HG03097 (cell line): ENCODE results near the gene CHD5.
A peak's percentile ranks its signal among the peaks of the same experiment; 100 is the strongest.

Experiments
- ATAC-seq: cut with Tn5 transposase; IDR thresholded peaks from one replicate; pipeline ENCODE4 v1.9.1; 2021; ENCODE audit not compliant: unreplicated experiment, low FRiP score

The CHD5 gene

GRCh38 chr1:6205849-6206519 is 25.9 kb upstream of the CHD5 start, which contains the start of gene RNF207:
RNF207 (plus strand) TSS chr1:6206119; CDS start chr1:6206536, 417 bp downstream.
- ATAC-seq, result peak; percentile 57

GRCh38 chr1:6202256-6202655 is 22.1 kb upstream of the CHD5 start:
- ATAC-seq, result no peak

DNA sequence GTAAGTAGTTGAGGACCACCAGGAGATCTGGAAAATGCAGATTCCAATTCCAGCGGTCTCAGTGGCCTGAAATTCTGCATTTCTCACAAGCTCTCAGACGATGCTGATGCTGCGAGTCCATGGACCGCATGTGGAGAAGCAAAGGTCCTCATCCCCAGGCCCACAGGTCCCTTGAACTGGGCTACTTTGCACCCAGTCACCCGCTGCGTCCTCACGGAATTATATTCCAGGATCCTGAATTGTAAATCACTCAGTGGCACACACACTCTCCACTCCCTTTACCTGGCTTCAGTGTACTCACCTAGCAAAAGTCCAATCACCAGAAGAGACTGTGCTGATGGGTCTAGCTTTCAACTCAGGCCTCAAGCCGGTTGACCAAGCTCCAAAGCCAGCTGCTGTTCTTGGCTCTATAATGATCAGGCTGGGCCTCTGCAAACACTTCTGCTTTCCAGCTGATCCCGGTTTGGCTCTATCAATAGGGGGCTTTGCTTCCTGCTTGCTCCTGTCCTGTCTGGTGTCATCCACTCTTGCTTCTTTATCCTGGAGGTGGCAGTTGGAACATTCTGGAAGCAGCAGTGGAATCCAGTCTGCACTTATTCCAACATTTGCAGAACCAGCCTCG is 20.2 kb upstream of the CHD5 start:
- ATAC-seq, result no peak

DNA sequence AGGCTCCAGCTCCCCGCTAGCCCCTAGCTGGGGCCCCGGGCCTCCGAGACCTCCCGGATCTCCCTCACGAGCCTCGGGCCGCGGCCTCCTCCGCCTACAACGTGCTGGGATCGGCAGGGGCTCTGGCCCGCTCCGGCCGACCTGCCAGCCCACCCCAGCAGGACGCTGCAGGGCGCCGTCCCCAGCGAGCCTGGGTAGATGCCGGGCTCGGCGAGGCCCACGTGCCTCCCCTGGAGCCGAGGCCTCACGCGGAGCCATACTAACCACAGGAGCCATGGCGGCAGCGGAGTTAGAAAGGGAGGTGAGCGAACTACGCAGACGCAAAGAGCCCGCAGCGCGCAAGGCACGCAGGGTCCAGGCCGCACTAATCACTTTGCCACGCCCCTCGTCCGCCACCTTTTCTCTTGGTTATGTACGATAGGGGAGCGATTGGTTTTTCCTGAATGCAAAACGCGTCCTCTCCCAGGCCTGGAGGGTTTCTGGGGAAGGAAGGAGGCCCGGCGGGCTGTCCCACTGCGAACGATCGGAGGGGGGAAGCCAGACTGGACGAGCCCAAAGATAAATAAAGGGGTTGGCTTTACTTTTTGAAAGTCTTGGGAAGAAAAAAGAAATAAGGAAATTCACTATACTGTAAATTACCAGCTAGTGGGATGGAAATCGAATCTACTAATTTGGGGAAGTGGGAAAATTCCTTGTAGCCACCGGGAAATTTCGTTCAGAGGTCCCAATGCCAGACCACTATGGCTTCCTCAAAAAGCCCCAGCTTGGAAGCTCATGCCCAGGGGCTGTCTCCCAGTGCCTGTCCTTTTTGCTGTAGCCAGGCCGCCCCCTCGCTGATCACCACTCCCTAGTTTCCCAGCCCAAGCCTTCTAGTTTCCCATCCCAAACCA is 19.4 kb upstream of the CHD5 start, which contains the start of gene RPL22:
TSS of gene RPL22 (minus strand) at position 298 of the 890 bp plus-strand sequence. CDS start at position 276, 22 bp downstream.
- peak; percentile 92 for ATAC-seq

DNA sequence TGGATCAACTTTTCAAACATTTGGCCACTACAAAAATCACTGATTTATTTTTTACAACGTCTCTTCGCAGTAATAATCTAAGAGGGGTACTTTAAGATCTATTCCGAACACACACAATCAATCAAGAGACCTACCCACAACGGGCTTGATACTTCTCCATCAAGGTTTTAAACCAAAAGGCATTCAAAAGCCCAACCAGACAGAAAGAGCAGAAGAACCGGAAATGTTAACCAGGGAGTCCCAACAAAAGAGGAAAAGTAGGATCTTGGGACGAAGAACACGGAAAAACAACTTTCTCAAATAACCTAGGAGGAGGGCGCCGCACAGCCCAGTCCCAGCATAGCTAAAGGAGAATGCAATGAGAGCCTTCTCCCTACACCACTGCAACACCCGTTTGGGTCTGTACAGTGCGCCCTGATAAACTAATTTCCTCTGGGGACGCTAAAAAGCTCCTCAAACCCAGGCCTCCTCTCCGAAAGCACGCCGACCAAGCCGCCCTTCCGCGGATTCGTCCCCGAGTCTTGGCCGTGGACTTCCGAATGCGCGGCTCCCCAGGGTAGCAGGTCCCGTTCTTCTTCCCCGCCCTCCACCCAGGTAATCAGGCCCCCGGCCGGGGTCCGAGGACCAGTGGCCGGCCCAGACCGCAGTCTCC is 18.7 kb upstream of the CHD5 start:
- ATAC-seq, result peak; percentile 24

DNA sequence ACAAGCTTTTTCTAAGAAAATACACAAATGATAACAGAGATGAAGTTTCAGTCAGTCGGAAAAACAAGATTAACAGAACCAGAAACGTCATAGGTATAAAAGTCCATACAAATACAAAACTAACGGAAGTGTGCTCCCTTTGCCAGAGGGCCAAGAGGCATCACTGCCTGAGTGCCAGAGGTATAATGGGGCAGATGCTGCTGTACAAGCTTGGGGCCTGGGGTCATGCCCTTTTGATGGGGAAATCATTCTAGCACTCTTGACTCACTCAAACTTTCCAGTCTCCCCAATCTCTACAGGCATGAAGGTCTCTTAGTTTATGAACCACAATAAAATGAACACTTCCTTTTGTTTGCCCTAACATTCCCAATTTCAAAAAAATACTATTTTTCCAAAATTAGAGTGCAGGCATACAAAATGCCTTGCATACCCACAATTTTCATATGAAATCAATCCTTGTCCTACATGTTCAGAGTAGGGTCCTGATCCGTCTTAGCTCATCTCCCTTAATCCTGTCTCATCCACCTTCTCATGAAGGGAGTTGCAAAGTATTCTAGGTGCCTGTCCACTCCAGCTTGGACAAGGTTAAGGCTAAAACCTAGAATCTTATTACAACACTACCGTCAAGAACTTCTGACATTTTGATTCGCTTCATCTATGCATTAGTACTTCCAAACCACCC is 17.8 kb upstream of the CHD5 start:
- ATAC-seq, result no peak

DNA sequence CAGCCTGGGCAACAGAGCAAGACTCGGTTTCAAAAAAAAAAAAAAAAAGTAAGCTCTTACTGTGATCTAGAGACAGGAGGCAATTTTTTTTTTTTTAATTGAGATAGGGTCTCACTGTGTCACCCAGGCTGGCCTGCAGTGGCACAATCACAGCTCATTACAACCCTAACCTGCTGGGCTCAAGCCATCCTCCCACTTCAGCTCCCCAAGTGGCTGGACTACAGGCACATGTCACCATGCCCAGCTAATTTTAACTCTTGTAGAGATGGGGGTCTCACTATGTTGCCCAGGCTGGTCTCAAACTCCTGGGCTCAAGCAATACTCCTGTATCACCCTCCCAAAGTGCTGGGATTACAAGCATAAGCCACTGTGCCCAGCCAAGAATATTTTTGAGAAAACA is 11.8 kb upstream of the CHD5 start:
- ATAC-seq, result no peak

DNA sequence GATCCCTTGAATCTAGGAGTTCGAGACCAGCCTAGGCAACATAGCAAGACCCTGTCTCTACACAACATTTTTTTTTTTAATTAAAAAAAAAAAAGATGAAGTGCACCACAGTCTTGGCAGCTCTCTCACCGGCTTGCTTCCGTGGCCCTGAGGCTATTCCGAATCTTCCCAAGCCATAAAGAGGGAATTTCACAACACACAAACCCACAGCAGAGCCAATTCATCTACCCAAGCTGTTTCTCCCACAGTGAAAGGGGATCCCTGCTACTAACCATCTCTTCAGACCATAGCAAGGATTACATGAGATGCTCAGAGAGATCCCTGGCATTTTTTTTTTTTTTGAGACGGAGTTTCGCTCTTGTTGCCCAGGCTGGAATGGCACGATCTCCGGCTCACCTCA is 8.3 kb upstream of the CHD5 start:
- ATAC-seq, result no peak

- ATAC-seq, result no peak
Measured at GRCh38 chr1:6185635-6186382, 5.7 kb upstream of the CHD5 start.

DNA sequence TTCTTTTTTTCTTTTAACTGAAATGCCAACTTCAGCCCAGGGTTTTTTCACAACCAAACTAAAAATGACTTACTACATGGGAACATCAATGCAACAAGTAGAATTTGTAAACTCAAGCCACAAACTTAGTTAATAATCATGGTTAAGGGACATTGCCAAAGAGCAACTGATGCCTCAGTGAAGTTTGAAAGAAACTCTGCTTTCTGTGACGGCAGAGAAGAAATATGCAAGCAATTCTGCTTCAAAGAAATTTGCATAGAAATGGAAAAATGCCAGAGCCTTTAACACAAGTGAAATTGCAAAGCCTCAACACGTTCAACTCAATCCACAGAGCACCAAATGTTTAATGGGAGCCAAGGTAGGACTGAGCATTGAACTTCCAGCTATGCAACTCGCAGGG is 5.0 kb upstream of the CHD5 start:
- ATAC-seq, result no peak

- ATAC-seq, result no peak
Measured at GRCh38 chr1:6184083-6184783, 4.1 kb upstream of the CHD5 start.

GRCh38 chr1:6183520-6183989 is 3.4 kb upstream of the CHD5 start:
- ATAC-seq, result no peak

DNA sequence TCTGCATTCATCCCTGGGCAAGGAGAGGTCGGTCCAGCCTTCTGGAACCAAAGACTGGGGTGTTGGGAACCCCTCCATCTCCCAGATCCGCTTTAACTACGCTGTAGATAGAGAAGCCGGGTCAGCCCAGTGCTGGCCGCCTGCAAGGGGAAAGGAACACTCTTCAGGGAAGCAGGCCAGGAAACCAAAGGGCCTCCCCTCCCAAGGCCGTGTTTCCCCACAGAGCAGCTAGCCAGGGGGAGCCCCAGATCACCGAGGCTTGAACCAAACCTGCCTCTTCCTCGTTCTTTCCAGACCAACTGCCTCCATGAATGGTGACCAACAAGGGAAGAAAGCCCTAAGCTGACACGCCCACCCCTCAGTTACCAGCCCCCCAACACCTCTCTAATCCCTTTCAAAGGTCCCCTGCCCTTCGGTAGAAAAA is 1.2 kb upstream of the CHD5 start:
- ATAC-seq, result no peak

GRCh38 chr1:6180707-6181311 is 688 bp upstream of the CHD5 start:
- ATAC-seq, result no peak

DNA sequence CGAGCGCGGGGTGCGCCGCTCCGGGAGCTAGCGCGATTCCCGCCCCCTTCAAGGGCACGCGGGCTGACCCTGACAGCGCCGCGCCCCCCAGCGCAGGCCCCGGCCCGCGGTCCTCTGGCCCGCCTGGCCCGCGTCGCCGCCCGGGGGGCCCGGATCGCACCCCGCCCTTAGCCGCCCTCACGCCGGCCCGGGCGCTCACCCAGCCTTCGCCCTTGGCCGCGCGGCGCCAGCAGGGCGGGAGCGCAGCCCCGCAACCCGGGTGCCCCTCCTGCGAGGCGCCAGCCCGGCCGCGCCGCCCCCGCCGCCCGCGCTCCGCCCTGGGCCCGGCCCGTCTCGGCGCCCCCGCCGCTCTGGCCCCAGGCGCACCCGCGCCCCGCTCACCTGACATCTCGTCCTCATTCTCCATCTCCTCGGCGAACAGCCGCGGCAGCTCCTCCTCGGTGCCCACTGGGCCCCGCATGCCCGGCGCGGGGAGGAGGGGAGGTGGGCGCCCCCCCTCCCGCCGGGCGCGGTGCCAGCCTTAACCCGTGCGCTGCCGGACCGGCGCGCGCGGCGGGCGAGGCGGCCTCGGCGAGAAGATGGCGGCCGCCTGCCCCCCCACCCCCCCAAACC is 451 bp downstream of the CHD5 start:
- ATAC-seq, result no peak

DNA sequence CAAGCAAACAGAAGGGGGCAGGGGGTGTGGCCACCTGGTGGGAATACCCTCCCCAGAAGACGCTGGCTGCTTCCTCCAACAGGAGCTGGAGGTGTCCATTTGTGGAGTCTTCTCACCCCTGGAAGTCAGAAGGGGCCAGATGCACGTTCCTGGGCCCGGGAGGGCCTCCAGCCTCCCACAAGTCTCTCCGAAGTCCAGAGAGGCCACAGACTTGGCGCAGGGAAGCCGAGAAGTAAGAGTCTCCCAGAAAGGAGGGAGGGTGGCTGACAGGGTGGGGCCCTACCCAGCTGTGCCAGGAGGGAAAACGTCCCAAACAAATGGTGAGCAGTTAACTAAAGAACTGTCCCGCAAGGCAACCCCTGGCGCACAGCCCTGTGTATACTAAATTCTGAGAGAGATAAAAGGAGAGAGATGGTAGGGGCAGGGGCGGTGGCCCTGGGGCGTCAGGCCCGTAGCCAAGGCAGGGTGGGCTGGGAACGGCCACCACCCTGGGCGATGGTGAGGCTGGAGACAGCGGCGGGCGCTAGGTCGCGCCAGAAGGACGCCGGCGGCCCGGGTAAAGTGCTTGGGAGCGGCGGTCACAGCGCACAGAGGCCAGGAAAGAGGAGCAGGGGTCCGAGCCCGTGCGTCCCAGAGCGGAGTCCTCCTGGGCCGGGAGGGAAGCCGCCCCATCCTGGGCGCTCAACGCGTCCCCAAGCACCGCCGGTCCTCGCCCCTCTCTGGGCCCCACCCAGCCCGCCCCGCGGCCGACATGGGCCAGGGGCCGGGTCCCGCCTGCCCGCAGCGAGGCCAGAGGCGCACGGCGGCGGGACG is 1.2 kb downstream of the CHD5 start:
- ATAC-seq, result no peak

DNA sequence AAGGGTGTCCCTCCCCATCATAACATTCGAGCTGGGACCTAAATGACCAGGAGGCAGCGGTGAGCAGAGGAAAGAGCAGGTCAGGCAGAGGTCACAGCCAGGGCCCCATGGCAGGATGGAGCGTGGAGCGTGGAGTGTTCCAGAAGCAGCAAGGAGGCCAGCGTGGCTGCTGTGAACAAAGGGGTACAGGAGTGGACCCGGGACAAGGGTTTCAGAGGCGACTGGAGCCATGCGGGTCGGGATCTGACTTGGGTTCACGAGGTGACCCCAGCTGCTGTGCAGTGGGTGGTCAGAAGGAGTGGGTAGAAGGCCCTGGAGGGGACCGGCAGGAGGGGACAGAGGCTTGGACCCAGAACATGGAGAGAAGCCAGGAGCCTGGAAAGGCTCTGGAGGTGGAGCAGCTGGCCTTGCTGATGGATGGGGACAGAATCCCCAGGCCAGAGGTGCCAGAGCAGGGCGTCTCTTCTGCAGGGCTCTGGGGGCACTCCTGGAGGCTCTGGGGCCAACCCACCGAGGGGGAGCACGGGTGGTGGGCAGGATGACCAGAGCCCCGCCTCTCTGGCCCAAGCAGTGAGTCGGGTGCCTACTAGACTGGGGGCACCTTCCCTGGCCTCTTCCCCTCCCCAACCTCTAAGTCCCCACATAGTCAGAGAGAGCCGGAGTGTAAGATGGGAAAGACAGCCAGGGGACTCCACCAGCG is 2.3 kb downstream of the CHD5 start:
- ATAC-seq, result no peak
